CD4-positive, alpha-beta T cell treated with Interleukin-17A for 4 hours (primary cell): ENCODE results near the gene C14orf93.
"Not testable (repeated sequence)": the region's sequence is repeated elsewhere in the genome, so short reads cannot be mapped to it uniquely, and the experiment has no call there.

Source experiments
- DNase-seq: peaks from one replicate; pipeline ENCODE4 v3.0.0-alpha.2; 2020; ENCODE audit warnings: mixed read lengths

The C14orf93 gene

GRCh38 chr14:23018107-23018506 lies 8.2 kb upstream of the C14orf93 start:
- no peak for DNase-seq

GRCh38 chr14:23017091-23017490 lies 7.1 kb upstream of the C14orf93 start:
- no peak for DNase-seq

DNA sequence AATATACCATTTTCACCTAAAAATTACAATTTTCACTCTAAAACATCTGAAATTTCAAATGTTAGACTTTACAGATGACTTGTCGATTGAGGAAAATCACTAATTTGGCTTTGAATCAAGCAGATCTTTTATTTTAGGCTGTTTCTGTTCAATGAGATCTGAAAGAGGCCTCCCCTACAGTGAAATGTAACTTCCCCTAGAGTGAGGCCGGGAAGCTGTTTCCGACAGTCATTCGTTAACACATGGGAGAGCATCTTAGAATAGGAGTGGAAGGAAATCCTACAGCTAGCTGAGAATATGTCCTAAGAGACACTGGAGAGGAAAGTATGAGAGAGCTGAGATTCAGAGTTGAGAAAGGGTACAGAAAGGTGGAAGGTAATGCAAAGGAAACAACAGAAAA lies 5.7 kb upstream of the C14orf93 start:
- DNase-seq: no peak

- DNase-seq: not testable (repeated sequence)
These were observed 3.8 kb upstream of the C14orf93 start for GRCh38 chr14:23013749-23014054.

DNA sequence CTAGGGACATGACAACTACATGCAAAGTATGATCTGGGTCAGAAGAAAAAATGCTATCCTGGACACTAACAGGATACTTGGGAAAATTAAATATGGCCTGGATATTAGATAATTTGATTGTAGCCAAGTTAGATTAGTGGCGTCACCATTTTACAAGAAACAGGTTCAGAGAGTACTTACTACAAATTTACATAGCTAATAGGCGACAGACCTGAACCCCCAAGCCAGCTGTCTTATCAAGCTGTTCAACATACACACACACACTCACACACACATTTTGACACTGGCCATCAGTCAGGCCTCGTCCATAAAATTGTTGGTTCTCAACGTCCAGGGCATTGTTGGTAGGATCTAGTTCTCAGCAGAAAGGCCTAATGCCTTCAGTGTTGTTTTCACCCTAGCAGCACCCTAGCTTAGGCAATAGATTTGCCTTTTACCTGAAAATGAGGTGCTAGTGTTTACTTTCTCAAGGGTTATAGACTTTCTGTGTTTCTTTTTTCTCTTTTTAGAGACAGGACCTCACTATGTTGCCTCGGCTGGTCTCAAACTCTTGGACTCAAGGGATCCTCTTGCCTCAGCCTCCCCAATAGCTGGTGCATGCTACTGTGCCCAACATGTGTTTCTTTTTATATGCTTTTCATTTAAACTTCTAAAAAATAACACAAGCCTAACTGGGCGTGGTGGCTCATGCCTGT lies 3.3 kb upstream of the C14orf93 start:
- no peak for DNase-seq

- DNase-seq: no peak
These were observed 432 bp downstream of the C14orf93 start for GRCh38 chr14:23009483-23009938.

DNA sequence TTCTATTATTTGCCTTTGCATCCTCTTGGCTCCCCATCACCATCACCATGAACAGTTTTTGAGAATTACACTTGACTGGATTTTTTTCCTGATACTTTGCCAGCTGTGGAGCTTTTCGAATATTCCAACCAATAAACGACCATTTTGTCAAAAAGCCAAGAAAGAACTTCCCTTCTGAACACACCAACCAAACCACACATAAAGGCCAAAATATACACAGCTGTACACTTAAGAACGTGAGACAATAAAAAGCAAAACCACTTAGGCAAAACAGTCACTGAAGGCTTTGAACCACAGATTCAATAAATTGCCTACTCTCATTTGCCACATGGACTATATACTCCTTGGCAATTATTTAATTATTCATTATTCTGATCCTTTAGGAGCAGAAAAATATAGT lies 1.1 kb downstream of the C14orf93 start:
- no peak for DNase-seq

DNA sequence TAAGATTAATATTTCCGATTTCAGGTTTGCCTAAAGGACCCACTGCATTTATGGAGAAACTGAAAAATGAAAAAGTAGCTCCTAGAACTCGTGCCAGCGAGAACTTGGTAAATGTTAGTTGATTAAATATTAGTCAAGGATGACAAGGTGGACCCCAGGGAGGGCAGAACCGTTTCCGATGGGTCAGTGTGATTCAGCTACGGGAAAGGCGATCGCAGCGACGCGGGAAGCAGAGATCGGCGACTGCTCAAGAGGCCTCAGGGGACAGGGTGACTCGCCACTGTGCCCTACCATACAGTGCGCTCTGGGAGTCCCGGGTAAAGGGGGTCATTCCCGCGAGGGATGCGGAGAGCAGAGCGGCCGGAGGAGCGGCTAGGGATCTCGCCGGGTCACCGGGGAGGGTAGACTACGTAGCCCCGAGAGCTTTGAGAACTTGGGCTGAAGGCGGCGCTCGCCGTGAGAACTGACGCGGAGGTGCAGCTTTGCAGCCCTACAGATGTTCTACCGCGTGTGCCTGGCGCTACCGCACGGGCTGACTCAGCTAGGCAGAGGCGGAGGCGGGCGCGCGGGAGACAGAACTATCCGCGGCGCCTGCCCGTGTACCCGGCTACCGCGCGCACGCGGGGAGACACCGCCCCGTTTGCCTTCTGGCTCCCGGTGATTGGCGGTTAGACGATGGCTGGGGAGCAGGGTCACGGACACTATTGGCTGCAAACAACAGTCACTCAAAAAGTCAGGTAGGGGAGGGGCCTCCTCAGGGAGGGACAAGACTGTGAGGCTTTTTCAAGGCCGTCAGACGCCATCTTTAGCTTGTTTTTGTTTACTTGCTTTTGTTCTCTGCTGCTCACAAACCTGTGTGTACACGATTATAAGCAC lies 3.2 kb downstream of the C14orf93 start:
- DNase-seq: peak; percentile 97

DNA sequence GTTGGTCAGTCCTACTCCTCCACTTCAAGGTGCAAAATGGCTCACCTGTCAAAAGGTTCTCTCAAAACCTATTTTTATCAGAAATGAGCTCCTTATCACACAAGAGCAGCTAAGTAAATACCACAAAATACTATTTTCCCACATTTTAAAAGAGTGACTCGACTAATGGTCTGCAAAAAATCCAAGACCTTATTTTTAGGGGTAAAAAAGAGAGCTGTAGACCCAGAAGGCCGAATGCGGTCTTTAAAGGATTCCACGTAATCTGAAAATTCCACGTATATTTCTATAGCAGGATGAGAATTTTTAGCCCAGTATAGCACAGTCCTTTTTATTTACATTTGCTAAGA lies 3.8 kb downstream of the C14orf93 start:
- no peak for DNase-seq

GRCh38 chr14:23005451-23006187 lies 4.3 kb downstream of the C14orf93 start:
- no peak for DNase-seq

GRCh38 chr14:23004274-23004673 lies 5.7 kb downstream of the C14orf93 start:
- not testable (repeated sequence) for DNase-seq

DNA sequence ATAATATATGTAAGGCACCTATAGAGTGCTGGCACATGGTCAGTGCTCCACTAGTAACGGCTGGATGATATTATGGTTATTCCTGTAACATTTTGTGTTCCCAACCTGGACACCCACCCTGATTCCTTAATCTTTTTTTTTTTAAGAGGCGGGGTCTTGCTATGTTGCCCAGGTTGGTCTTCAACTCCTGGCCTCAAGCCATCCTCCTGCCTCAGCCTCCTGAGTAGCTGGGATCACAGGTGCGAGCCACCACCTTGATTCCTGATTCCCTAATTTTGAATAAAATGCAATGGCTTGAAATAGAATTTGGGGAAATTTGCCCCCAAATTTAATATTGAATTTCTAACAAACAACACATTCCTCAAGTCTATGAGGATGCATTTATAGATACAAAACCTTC lies 7.4 kb downstream of the C14orf93 start:
- DNase-seq: no peak

- no peak for DNase-seq
These were observed 9.1 kb downstream of the C14orf93 start for GRCh38 chr14:23000860-23001259.

- no peak for DNase-seq
These were observed 11.5 kb downstream of the C14orf93 start for GRCh38 chr14:22998329-22999012.

DNA sequence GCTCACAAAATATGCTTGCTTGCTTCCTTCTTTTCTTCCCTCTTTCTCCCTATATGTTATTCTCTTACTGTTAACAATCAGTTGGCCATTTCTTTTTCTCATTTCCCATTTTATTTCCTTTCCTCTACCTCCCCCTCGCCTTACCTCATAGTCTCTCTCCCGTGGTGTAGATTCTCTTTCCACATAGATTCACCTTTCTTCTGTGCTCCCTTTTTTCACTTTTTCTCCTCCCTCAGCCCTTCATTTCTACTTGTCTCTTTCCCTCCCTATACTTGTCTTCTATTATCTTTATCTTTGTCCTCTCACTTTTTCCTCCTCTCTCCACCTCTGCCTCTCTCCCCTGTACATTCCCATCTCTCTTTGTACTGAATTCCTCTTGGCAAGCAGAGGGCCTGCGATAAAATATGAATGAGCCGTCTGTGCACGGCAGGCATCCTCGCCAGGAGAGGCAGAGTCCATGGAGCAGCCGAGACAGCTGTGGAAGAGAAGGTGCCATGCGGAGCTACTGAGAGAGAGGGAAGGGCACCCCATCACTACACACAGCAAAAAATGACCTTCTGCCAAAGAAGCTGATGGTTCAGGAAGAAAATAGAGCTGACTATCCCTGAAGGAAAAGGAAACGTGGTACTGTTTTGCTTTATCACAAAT lies 12.1 kb downstream of the C14orf93 start:
- DNase-seq: no peak

GRCh38 chr14:22996768-22997654 lies 12.9 kb downstream of the C14orf93 start:
- DNase-seq: no peak

- no peak for DNase-seq
These were observed 13.9 kb downstream of the C14orf93 start for GRCh38 chr14:22995889-22996625.

GRCh38 chr14:22994762-22995275 lies 15.1 kb downstream of the C14orf93 start:
- DNase-seq: peak; percentile 62

DNA sequence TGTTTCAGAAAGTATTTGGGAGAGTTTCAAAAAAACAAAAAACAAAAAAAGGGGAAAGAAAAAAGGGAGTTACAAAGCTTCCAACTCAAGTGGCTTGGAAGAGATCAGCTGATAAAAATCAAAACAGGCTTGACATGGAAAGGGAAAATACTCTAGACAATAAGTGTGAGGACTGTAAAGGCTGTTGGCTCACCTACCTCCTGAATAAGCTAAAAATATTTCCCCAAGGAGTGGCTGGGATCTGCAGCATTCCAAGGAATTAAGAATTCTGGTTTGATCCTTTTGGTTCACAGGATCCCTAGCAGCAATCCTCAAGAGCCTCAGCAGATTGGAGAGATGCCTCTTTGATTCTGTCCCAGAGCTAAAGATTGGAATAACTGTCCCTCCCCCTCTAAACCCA lies 16.4 kb downstream of the C14orf93 start:
- no peak for DNase-seq

GRCh38 chr14:22991852-22992251 lies 18.1 kb downstream of the C14orf93 start:
- DNase-seq: no peak

DNA sequence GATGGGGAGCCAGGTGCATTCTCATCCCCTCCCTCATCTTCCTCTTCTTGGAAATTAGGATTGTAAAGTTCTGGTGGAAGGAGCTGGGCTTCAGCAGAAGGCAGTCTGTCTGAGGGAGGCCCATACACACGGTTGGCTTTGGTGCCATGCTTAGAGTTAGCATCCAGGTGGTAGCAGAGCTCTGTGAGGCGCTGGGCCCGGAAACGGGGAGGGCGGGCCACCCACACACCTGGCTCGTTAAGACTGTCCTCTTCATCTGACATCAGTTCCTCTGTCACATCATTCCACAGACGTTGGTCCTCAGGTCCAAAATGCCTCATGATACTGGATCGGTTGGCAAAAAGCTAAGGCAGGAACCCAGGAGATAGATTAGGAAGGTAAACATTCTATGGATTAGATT lies 22.7 kb downstream of the C14orf93 start:
- no peak for DNase-seq
